HG03196 (cell line): ENCODE measurements around the gene EFEMP1.
"Not testable (repeated sequence)": the region's sequence is repeated elsewhere in the genome, so short reads cannot be mapped to it uniquely, and the experiment has no call there.

Source experiments
- ATAC-seq: cut with Tn5 transposase; IDR thresholded peaks from one replicate; pipeline ENCODE4 v1.9.1; 2021; ENCODE audit not compliant: unreplicated experiment

EFEMP1 gene

GRCh38 chr2:55831671-55832410 lies 91.7 kb downstream of the EFEMP1 start:
- ATAC-seq, result not testable (repeated sequence)

- no peak for ATAC-seq
Measured at GRCh38 chr2:55827855-55828254, 95.7 kb downstream of the EFEMP1 start.

- ATAC-seq, result not testable (repeated sequence)
Measured at GRCh38 chr2:55827428-55827827, 96.2 kb downstream of the EFEMP1 start.

GRCh38 chr2:55826246-55826645 lies 97.3 kb downstream of the EFEMP1 start:
- ATAC-seq, result no peak

- ATAC-seq, result no peak
Measured at GRCh38 chr2:55824551-55825096, 99.0 kb downstream of the EFEMP1 start.
